Stimulated activated CD8-positive, alpha-beta memory T cell treated with anti-CD3 and anti-CD28 coated beads, Interleukin-15, amount 100 ng/mL, for 24 hours (primary cell): ENCODE results near the gene AKIRIN2.

ENCODE experiments used
- DNase-seq: peaks from one replicate; pipeline ENCODE4 v3.0.0-alpha.2; 2020; ENCODE audit warnings: low read depth

Gene AKIRIN2

GRCh38 chr6:87701676-87702588 lies at the start of gene AKIRIN2:
TSS of gene AKIRIN2 (minus strand) at chr6:87702233. CDS start at chr6:87701684, 549 bp downstream.
- peak; percentile 89 for DNase-seq

GRCh38 chr6:87747646-87748045 lies 45.6 kb upstream of the AKIRIN2 start:
- DNase-seq = no peak

- no peak for DNase-seq
These were observed 44.1 kb upstream of the AKIRIN2 start for GRCh38 chr6:87745966-87746721.

GRCh38 chr6:87743454-87743853 lies 41.4 kb upstream of the AKIRIN2 start:
- DNase-seq = no peak

- DNase-seq = no peak
These were observed 40.1 kb upstream of the AKIRIN2 start for GRCh38 chr6:87742106-87742505.

GRCh38 chr6:87741001-87741650 lies 39.1 kb upstream of the AKIRIN2 start:
- no peak for DNase-seq

- DNase-seq = no peak
These were observed 36.7 kb upstream of the AKIRIN2 start for GRCh38 chr6:87738744-87739143.

GRCh38 chr6:87738000-87738399 lies 36.0 kb upstream of the AKIRIN2 start:
- DNase-seq = no peak

GRCh38 chr6:87736809-87737540 lies 34.9 kb upstream of the AKIRIN2 start:
- DNase-seq = no peak

GRCh38 chr6:87731818-87732661 lies 30.0 kb upstream of the AKIRIN2 start:
- DNase-seq = no peak

GRCh38 chr6:87731080-87731479 lies 29.0 kb upstream of the AKIRIN2 start:
- DNase-seq = no peak

GRCh38 chr6:87729965-87730719 lies 28.1 kb upstream of the AKIRIN2 start:
- DNase-seq = no peak

GRCh38 chr6:87728706-87729105 lies 26.7 kb upstream of the AKIRIN2 start:
- no peak for DNase-seq

GRCh38 chr6:87724983-87725811 lies 23.2 kb upstream of the AKIRIN2 start:
- no peak for DNase-seq

- DNase-seq = no peak
These were observed 21.4 kb upstream of the AKIRIN2 start for GRCh38 chr6:87723170-87724078.

- DNase-seq = no peak
These were observed 20.6 kb upstream of the AKIRIN2 start for GRCh38 chr6:87722540-87723169.

- DNase-seq = no peak
These were observed 19.3 kb upstream of the AKIRIN2 start for GRCh38 chr6:87721311-87721710.
